Effector memory CD8-positive, alpha-beta T cell (primary cell): ENCODE results near the gene P2RY6.
"Not testable (repeated sequence)": the region's sequence is repeated elsewhere in the genome, so short reads cannot be mapped to it uniquely, and the experiment has no call there.

Source experiments
- ATAC-seq: fragments of 150-1000 bp; cut with Tn5 transposase; replicated peaks from 2 replicates; pipeline ENCODE4 v1.10.0; 2021; ENCODE audit warnings: mild to moderate bottlenecking, moderate library complexity
- DNase-seq, 3 experiments: peaks; one replicate each; pipeline ENCODE4 v3.0.0; 2021
- H3K27ac Mint-ChIP-seq, 2 donors: one replicate each; pipeline ENCODE4 v1.8.0; 2022; ENCODE audit warnings: mild to moderate bottlenecking in 2 of 2, mixed read lengths in 2 of 2, moderate library complexity in 2 of 2
- H3K27me3 Mint-ChIP-seq, 2 donors: one replicate each; pipeline ENCODE4 v1.8.0; 2022; ENCODE audit warnings: mixed read lengths in 2 of 2
- H3K36me3 Mint-ChIP-seq: one replicate; pipeline ENCODE4 v1.8.0; 2022; ENCODE audit warnings: mild to moderate bottlenecking, moderate library complexity, mixed read lengths; ENCODE audit not compliant: insufficient read depth
- H3K4me1 Mint-ChIP-seq, 2 donors: one replicate each; pipeline ENCODE4 v1.8.0; 2022; ENCODE audit warnings: low read depth in 2 of 2, mixed read lengths in 2 of 2
- H3K4me3 Mint-ChIP-seq, 2 donors: one replicate each; pipeline ENCODE4 v1.8.0; 2022; ENCODE audit warnings: mild to moderate bottlenecking in 2 of 2, mixed read lengths in 2 of 2, moderate library complexity in 2 of 2
- H3K9me3 Mint-ChIP-seq, 2 donors: one replicate each; pipeline ENCODE4 v1.8.0; 2022; ENCODE audit warnings: mixed read lengths in 2 of 2
- total RNA-seq, 9 experiments: gene quantifications; one replicate each; lab custom pipeline; 2026; lab: John Stamatoyannopoulos, UW

P2RY6 gene
- total RNA-seq: 0 to 0.53 (median 0) reads per million in 9 experiments

GRCh38 chr11:73271936-73272679 is at the start of gene P2RY6:
P2RY6 (plus strand) TSS chr11:73272338; CDS start chr11:73296519, 24,181 bp downstream.
- no peaks in the 10 kb centered on the region for H3K9me3 Mint-ChIP-seq
- no peaks in the 10 kb centered on the region for H3K4me1 Mint-ChIP-seq
- DNase-seq (no peak), ATAC-seq (no peak)
- H3K27ac Mint-ChIP-seq: no peak within 1 kb of the TSS
- H3K4me3 Mint-ChIP-seq: no peak within 1 kb of the TSS
- peaks cover 5 to 36% of the 10 kb centered on the region in 2 donors for H3K27me3 Mint-ChIP-seq
- no peaks in the 10 kb centered on the region for H3K36me3 Mint-ChIP-seq

GRCh38 chr11:73223998-73224730 is 48.0 kb upstream of the P2RY6 start:
- Mint-ChIP-seq H3K4me1 (peaks cover 3 to 8% of the 10 kb centered on the region in 2 donors), H3K36me3 (no peaks in the 10 kb centered on the region), H3K4me3 (no peak overlapping the region), H3K9me3 (no peaks in the 10 kb centered on the region), H3K27me3 (peaks cover 12 to 43% of the 10 kb centered on the region in 2 donors), H3K27ac (peak overlapping the region in 1 of 2 donors; percentile 28)
- DNase-seq (no peak), ATAC-seq (no peak)

GRCh38 chr11:73225001-73225686 is 47.0 kb upstream of the P2RY6 start:
- peaks cover 6 to 43% of the 10 kb centered on the region in 2 donors for H3K27me3 Mint-ChIP-seq
- H3K27ac Mint-ChIP-seq: no peak overlapping the region
- H3K4me3 Mint-ChIP-seq: no peak overlapping the region
- H3K36me3 Mint-ChIP-seq: no peaks in the 10 kb centered on the region
- no peak for DNase-seq
- no peaks in the 10 kb centered on the region for H3K9me3 Mint-ChIP-seq
- peaks cover 0 to 7% of the 10 kb centered on the region in 2 donors for H3K4me1 Mint-ChIP-seq
- ATAC-seq: no peak

GRCh38 chr11:73225851-73226250 is 46.3 kb upstream of the P2RY6 start:
- Mint-ChIP-seq H3K27me3 (peaks cover 10 to 47% of the 10 kb centered on the region in 2 donors), H3K9me3 (no peaks in the 10 kb centered on the region), H3K4me3 (no peak overlapping the region), H3K27ac (no peak overlapping the region), H3K4me1 (peaks cover 0 to 7% of the 10 kb centered on the region in 2 donors), H3K36me3 (no peaks in the 10 kb centered on the region)
- no peak for ATAC-seq
- DNase-seq: no peak

GRCh38 chr11:73226297-73227006 is 45.7 kb upstream of the P2RY6 start:
- H3K9me3 Mint-ChIP-seq: no peaks in the 10 kb centered on the region
- ATAC-seq: no peak
- H3K27me3 Mint-ChIP-seq: peaks cover 10 to 48% of the 10 kb centered on the region in 2 donors
- DNase-seq: no peak
- no peaks in the 10 kb centered on the region for H3K36me3 Mint-ChIP-seq
- H3K4me3 Mint-ChIP-seq: no peak overlapping the region
- no peak overlapping the region for H3K27ac Mint-ChIP-seq
- peaks cover 0 to 7% of the 10 kb centered on the region in 2 donors for H3K4me1 Mint-ChIP-seq

GRCh38 chr11:73227571-73228211 is 44.4 kb upstream of the P2RY6 start:
- DNase-seq: no peak
- no peak overlapping the region for H3K27ac Mint-ChIP-seq
- no peak overlapping the region for H3K4me3 Mint-ChIP-seq
- no peaks in the 10 kb centered on the region for H3K9me3 Mint-ChIP-seq
- no peak for ATAC-seq
- H3K4me1 Mint-ChIP-seq: peaks cover 0 to 7% of the 10 kb centered on the region in 2 donors
- H3K36me3 Mint-ChIP-seq: no peaks in the 10 kb centered on the region
- H3K27me3 Mint-ChIP-seq: peaks cover 10 to 48% of the 10 kb centered on the region in 2 donors

GRCh38 chr11:73228268-73229134 is 43.6 kb upstream of the P2RY6 start:
- DNase-seq (no peak), ATAC-seq (no peak)
- H3K9me3 Mint-ChIP-seq: no peaks in the 10 kb centered on the region
- no peaks in the 10 kb centered on the region for H3K36me3 Mint-ChIP-seq
- peaks cover 0 to 7% of the 10 kb centered on the region in 2 donors for H3K4me1 Mint-ChIP-seq
- H3K4me3 Mint-ChIP-seq: no peak overlapping the region
- H3K27ac Mint-ChIP-seq: no peak overlapping the region
- peaks cover 10 to 48% of the 10 kb centered on the region in 2 donors for H3K27me3 Mint-ChIP-seq

GRCh38 chr11:73229321-73229895 is 42.7 kb upstream of the P2RY6 start:
- H3K9me3 Mint-ChIP-seq: no peaks in the 10 kb centered on the region
- no peak for DNase-seq
- H3K27me3 Mint-ChIP-seq: peaks cover 10 to 43% of the 10 kb centered on the region in 2 donors
- H3K36me3 Mint-ChIP-seq: no peaks in the 10 kb centered on the region
- no peak overlapping the region for H3K27ac Mint-ChIP-seq
- peaks cover 0 to 6% of the 10 kb centered on the region in 2 donors for H3K4me1 Mint-ChIP-seq
- no peak overlapping the region for H3K4me3 Mint-ChIP-seq
- ATAC-seq: no peak

- H3K27ac Mint-ChIP-seq: no peak overlapping the region
- no peaks in the 10 kb centered on the region for H3K4me1 Mint-ChIP-seq
- ATAC-seq (no peak), DNase-seq (no peak)
- H3K36me3 Mint-ChIP-seq: no peaks in the 10 kb centered on the region
- H3K9me3 Mint-ChIP-seq: no peaks in the 10 kb centered on the region
- peaks cover 10 to 35% of the 10 kb centered on the region in 2 donors for H3K27me3 Mint-ChIP-seq
- H3K4me3 Mint-ChIP-seq: no peak overlapping the region
Measured at GRCh38 chr11:73229896-73230875, 42.0 kb upstream of the P2RY6 start.

GRCh38 chr11:73230931-73231330 is 41.2 kb upstream of the P2RY6 start:
- H3K9me3 Mint-ChIP-seq: no peaks in the 10 kb centered on the region
- H3K27me3 Mint-ChIP-seq: peaks cover 10 to 27% of the 10 kb centered on the region in 2 donors
- no peak for ATAC-seq
- no peak overlapping the region for H3K4me3 Mint-ChIP-seq
- no peaks in the 10 kb centered on the region for H3K4me1 Mint-ChIP-seq
- no peak overlapping the region for H3K27ac Mint-ChIP-seq
- H3K36me3 Mint-ChIP-seq: no peaks in the 10 kb centered on the region
- no peak for DNase-seq

GRCh38 chr11:73232487-73232886 is 39.7 kb upstream of the P2RY6 start:
- H3K36me3 Mint-ChIP-seq, DNase-seq, H3K4me1 Mint-ChIP-seq, ATAC-seq, H3K9me3 Mint-ChIP-seq, H3K4me3 Mint-ChIP-seq, H3K27ac Mint-ChIP-seq: not testable (repeated sequence)
- peaks cover 10 to 28% of the 10 kb centered on the region in 2 donors for H3K27me3 Mint-ChIP-seq
